Fibroblast of lung (primary cell): ENCODE results near the gene RELA.

Experiments used
- EZH2 ChIP-seq: IDR thresholded peaks from 2 replicates; pipeline ENCODE4 v1.5.1; 2012; ENCODE audit warnings: low read length, control low read depth, mild to moderate bottlenecking; ENCODE audit errors: missing control alignments
- TF ChIP-seq, protein P1 (sequence below), 2 donors: IDR thresholded peaks in 1 of 2; conservative IDR thresholded peaks in 1 of 2; 1 replicate in 1 of 2; 2 replicates in 1 of 2; pipeline ENCODE4 v1.5.1; 2011 to 2012; ENCODE audit warnings: low read length in 2 of 2, control low read depth in 1 of 2, inconsistent platforms in 1 of 2, low read depth in 1 of 2, mild to moderate bottlenecking in 1 of 2

DNA sequence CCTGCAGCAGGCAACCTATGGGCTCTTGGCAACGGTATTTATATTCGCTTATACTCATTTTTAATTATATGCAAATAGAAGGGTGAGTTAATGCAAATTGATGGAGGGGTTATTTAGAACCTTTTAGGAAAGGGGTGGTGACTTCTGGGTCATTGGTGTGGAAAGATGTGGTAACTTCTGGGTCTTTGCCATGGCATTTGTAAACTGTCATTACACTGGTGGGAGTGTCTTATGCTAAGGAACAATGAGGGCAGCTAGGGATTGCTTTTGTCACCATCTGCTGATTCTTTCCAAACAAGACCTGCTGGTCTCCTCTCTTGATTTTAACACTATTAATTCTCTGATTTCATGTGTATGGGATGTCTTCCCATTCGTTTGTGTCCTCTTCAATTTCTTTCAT is 37.7 kb upstream of the RELA start:
- TF ChIP-seq, protein P1, sequence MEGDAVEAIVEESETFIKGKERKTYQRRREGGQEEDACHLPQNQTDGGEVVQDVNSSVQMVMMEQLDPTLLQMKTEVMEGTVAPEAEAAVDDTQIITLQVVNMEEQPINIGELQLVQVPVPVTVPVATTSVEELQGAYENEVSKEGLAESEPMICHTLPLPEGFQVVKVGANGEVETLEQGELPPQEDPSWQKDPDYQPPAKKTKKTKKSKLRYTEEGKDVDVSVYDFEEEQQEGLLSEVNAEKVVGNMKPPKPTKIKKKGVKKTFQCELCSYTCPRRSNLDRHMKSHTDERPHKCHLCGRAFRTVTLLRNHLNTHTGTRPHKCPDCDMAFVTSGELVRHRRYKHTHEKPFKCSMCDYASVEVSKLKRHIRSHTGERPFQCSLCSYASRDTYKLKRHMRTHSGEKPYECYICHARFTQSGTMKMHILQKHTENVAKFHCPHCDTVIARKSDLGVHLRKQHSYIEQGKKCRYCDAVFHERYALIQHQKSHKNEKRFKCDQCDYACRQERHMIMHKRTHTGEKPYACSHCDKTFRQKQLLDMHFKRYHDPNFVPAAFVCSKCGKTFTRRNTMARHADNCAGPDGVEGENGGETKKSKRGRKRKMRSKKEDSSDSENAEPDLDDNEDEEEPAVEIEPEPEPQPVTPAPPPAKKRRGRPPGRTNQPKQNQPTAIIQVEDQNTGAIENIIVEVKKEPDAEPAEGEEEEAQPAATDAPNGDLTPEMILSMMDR (conservative IDR thresholded peaks at IDR 0.05 in 1 of 2, IDR thresholded peaks at IDR 0.05 in 1 of 2; ENCODE audit: low read depth in 1 of 2, low read length in 2 of 2) = no peak
- no peak for TF ChIP-seq EZH2
